H1 (cell line): ENCODE data around the gene PSORS1C1. TPM values are rescaled to one million over a fixed set of nuclear protein-coding genes. Genes with fewer than 3 reads are reported as not detected.

Experiments used
- CTCF ChIA-PET: fragments of 300-600 bp; sonication (Branson Sonifier 250); formaldehyde crosslinking; loops from one replicate; lab custom pipeline; 2021; ENCODE audit not compliant: partially characterized antibody; lab: Charles Lee
- POLR2A ChIA-PET: fragments of 300-600 bp; sonication (Branson Sonifier 250); formaldehyde crosslinking; loops from one replicate; lab custom pipeline; 2021; ENCODE audit warnings: inconsistent platforms; ENCODE audit not compliant: partially characterized antibody; lab: Charles Lee
- DNase-seq, 2 experiments: peaks; one replicate each; pipeline versions ENCODE4 v3.0.0 to v3.0.0-alpha.2; 2010 to 2022; ENCODE audit warnings: low spot score in 2 of 2, low read depth in 1 of 2, mixed read lengths in 1 of 2
- FAIRE-seq: peaks from 2 replicates; lab custom pipeline; 2011; peaks lifted over from hg19 to GRCh38; lab: Jason Lieb, UNC
- H2AFZ ChIP-seq: 2 replicates; pipeline ENCODE4 v1.8.1; 2012; ENCODE audit warnings: low read length, inconsistent platforms
- H2AK5ac ChIP-seq: 2 replicates; pipeline ENCODE4 v1.6.1; 2013; ENCODE audit warnings: low read depth, low read length
- H2BK120ac ChIP-seq: replicated peaks from 2 replicates; pipeline ENCODE3; 2013; ENCODE audit warnings: low read depth, low read length, inconsistent platforms
- H2BK12ac ChIP-seq: 2 replicates; pipeline ENCODE4 v1.6.1; 2013; ENCODE audit warnings: low read depth, low read length
- H2BK15ac ChIP-seq: 2 replicates; pipeline ENCODE4 v1.6.1; 2013; ENCODE audit warnings: low read length
- H2BK20ac ChIP-seq: 2 replicates; pipeline ENCODE4 v1.6.1; 2013; ENCODE audit warnings: low read length
- H2BK5ac ChIP-seq: 2 replicates; pipeline ENCODE4 v1.6.1; 2013; ENCODE audit warnings: low read depth, low read length
- H3K14ac ChIP-seq: 2 replicates; pipeline ENCODE4 v1.6.1; 2013; ENCODE audit warnings: inconsistent platforms; ENCODE audit not compliant: insufficient read length
- H3K18ac ChIP-seq: 2 replicates; pipeline ENCODE4 v1.6.1; 2013; ENCODE audit warnings: low read length; ENCODE audit errors: extremely low read depth
- H3K23ac ChIP-seq: 2 replicates; pipeline ENCODE4 v1.6.1; 2013; ENCODE audit warnings: inconsistent platforms; ENCODE audit not compliant: insufficient read length
- H3K23me2 ChIP-seq: 2 replicates; pipeline ENCODE4 v1.6.1; 2013; ENCODE audit warnings: low read depth, low read length
- H3K27ac ChIP-seq: 2 replicates; pipeline ENCODE4 v1.6.1; 2011; ENCODE audit warnings: low read depth, low read length, inconsistent platforms
- H3K27me3 ChIP-seq, 4 experiments: replicated peaks in 1 of 4; 1 replicate in 1 of 4; 2 replicates in 3 of 4; pipeline versions ENCODE4 v1.6.1 to v1.8.1; 2011 to 2013; ENCODE audit warnings: low read length in 3 of 4, mild to moderate bottlenecking in 3 of 4, inconsistent platforms in 2 of 4, mixed read lengths in 2 of 4, moderate library complexity in 1 of 4; ENCODE audit not compliant: control insufficient read depth in 3 of 4, insufficient read depth in 3 of 4; ENCODE audit errors: extremely low read depth in 1 of 4
- H3K36me3 ChIP-seq, 4 experiments: 2 replicates each; pipeline versions ENCODE4 v1.6.1 to v1.8.1; 2011 to 2013; ENCODE audit warnings: mild to moderate bottlenecking in 4 of 4, low read length in 3 of 4, moderate library complexity in 2 of 4, control low read depth in 1 of 4, inconsistent platforms in 1 of 4; ENCODE audit not compliant: insufficient read depth in 4 of 4, control insufficient read depth in 2 of 4
- H3K4ac ChIP-seq: replicated peaks from 2 replicates; pipeline ENCODE3; 2013; ENCODE audit warnings: low read length, low read depth, mixed read lengths, inconsistent platforms; ENCODE audit not compliant: insufficient read length
- H3K4me1 ChIP-seq, 4 experiments: replicated peaks in 1 of 4; 1 replicate in 1 of 4; 2 replicates in 3 of 4; pipeline versions ENCODE4 v1.6.1 to v1.8.1; 2011 to 2013; ENCODE audit warnings: low read length in 3 of 4, inconsistent platforms in 2 of 4, mixed read lengths in 1 of 4; ENCODE audit not compliant: insufficient read depth in 4 of 4, control insufficient read depth in 3 of 4
- H3K4me2 ChIP-seq, 2 experiments: 2 replicates each; pipeline versions ENCODE4 v1.6.1 to v1.8.1; 2011 to 2013; ENCODE audit warnings: low read depth in 2 of 2, low read length in 2 of 2, control low read depth in 1 of 2, inconsistent platforms in 1 of 2, mild to moderate bottlenecking in 1 of 2; ENCODE audit not compliant: insufficient read depth in 1 of 2
- H3K4me3 ChIP-seq, 4 experiments: fragments of 200-600, 300-600 bp in 1 of 4; sonication (generic), shearing (Covaris generic), sonication (Bioruptor Twin) in 1 of 4; 2 replicates each; pipeline versions ENCODE4 v1.5.1 to v1.8.1; 2011 to 2016; ENCODE audit warnings: low read length in 4 of 4, low read depth in 3 of 4, control low read depth in 2 of 4, inconsistent platforms in 2 of 4, mild to moderate bottlenecking in 2 of 4, mixed read lengths in 1 of 4, moderate library complexity in 1 of 4; ENCODE audit not compliant: insufficient read depth in 2 of 4; ENCODE audit errors: extremely low read depth in 1 of 4
- H3K56ac ChIP-seq: replicated peaks from 2 replicates; pipeline ENCODE3; 2013; ENCODE audit warnings: low read depth, mild to moderate bottlenecking, mixed read lengths, low read length, inconsistent platforms; ENCODE audit not compliant: insufficient read length
- H3K79me1 ChIP-seq: 2 replicates; pipeline ENCODE4 v1.6.1; 2013; ENCODE audit warnings: low read depth, low read length, control low read depth
- H3K79me2 ChIP-seq, 2 experiments: 2 replicates each; pipeline versions ENCODE4 v1.6.1 to v1.8.1; 2012 to 2013; ENCODE audit warnings: low read length in 2 of 2, mild to moderate bottlenecking in 2 of 2, inconsistent platforms in 1 of 2; ENCODE audit not compliant: insufficient read depth in 2 of 2, control insufficient read depth in 1 of 2
- H3K9ac ChIP-seq, 4 experiments: replicated peaks in 1 of 4; 1 replicate in 1 of 4; 2 replicates in 3 of 4; pipeline versions ENCODE4 v1.6.1 to v1.8.1; 2011 to 2013; ENCODE audit warnings: low read depth in 3 of 4, low read length in 3 of 4, control low read depth in 2 of 4, mild to moderate bottlenecking in 2 of 4, moderate library complexity in 2 of 4, inconsistent platforms in 1 of 4; ENCODE audit errors: extremely low read depth in 1 of 4
- H3K9me3 ChIP-seq, 2 experiments: 2 replicates each; pipeline versions ENCODE4 v1.6.1 to v1.8.1; 2012 to 2013; ENCODE audit warnings: mild to moderate bottlenecking in 2 of 2, moderate library complexity in 2 of 2, control low read depth in 1 of 2, inconsistent platforms in 1 of 2, low read depth in 1 of 2, low read length in 1 of 2, mixed read lengths in 1 of 2; ENCODE audit not compliant: insufficient read depth in 2 of 2
- H4K20me1 ChIP-seq, 2 experiments: replicated peaks in 1 of 2; 2 replicates each; pipeline versions ENCODE3 to v1.8.1; 2011 to 2013; ENCODE audit warnings: inconsistent platforms in 2 of 2, low read length in 2 of 2, mild to moderate bottlenecking in 1 of 2; ENCODE audit not compliant: insufficient read depth in 2 of 2, control insufficient read depth in 1 of 2
- H4K5ac ChIP-seq: 2 replicates; pipeline ENCODE4 v1.6.1; 2013; ENCODE audit warnings: low read length, low read depth, mixed read lengths, inconsistent platforms; ENCODE audit not compliant: insufficient read length
- H4K8ac ChIP-seq: 2 replicates; pipeline ENCODE4 v1.8.0; 2013; ENCODE audit warnings: mild to moderate bottlenecking, moderate library complexity, low read length, inconsistent platforms; ENCODE audit not compliant: insufficient read depth; ENCODE audit errors: extremely low read depth
- H4K91ac ChIP-seq: replicated peaks from 2 replicates; pipeline ENCODE3; 2013; ENCODE audit warnings: low read length, mixed read lengths, inconsistent platforms; ENCODE audit not compliant: insufficient read length
- EP300 ChIP-seq, 2 experiments: IDR thresholded peaks; 1 replicate in 1 of 2; 2 replicates in 1 of 2; pipeline ENCODE4 v1.6.1; 2011 to 2012; ENCODE audit warnings: low read depth in 2 of 2, low read length in 2 of 2, mild to moderate bottlenecking in 2 of 2, borderline replicate concordance in 1 of 2, inconsistent platforms in 1 of 2, moderate library complexity in 1 of 2
- HDAC2 ChIP-seq, 2 experiments: fragments of 300-600 bp in 1 of 2; sonication (generic) in 1 of 2; IDR thresholded peaks; 2 replicates each; pipeline ENCODE4 v1.6.1; 2011 to 2012; ENCODE audit warnings: low read depth in 2 of 2, low read length in 2 of 2, mild to moderate bottlenecking in 2 of 2, moderate library complexity in 2 of 2, borderline replicate concordance in 1 of 2, inconsistent platforms in 1 of 2
- HDAC6 ChIP-seq: IDR thresholded peaks from one replicate; pipeline ENCODE4 v1.7.1; 2012; ENCODE audit warnings: low read depth, mild to moderate bottlenecking, inconsistent platforms, low read length, moderate library complexity
- POLR2AphosphoS5 ChIP-seq: IDR thresholded peaks from 2 replicates; pipeline ENCODE4 v1.6.1; 2011; ENCODE audit warnings: low read depth, low read length
- RXRA ChIP-seq: IDR thresholded peaks from 2 replicates; pipeline ENCODE4 v1.6.1; 2011; ENCODE audit warnings: low read depth, mild to moderate bottlenecking, low read length, moderate library complexity; ENCODE audit not compliant: insufficient read depth
- TAF7 ChIP-seq: optimal IDR thresholded peaks from 2 replicates; pipeline ENCODE3; 2011; ENCODE audit warnings: low read depth, mild to moderate bottlenecking, inconsistent platforms, low read length, moderate library complexity, borderline replicate concordance
- TBP ChIP-seq: IDR thresholded peaks from 2 replicates; pipeline ENCODE4 v1.6.1; 2011; ENCODE audit warnings: low read depth, low read length, improper control_type of control experiment
- WGBS, 2 experiments: shearing (Covaris generic) in 1 of 2; methylation state at CpG; one replicate each; pipeline versions ENCODE4 v1.1.6 to v1.1.7; 2013 to 2015; ENCODE audit warnings: low lambda C conversion rate in 2 of 2, mixed read lengths in 2 of 2, inconsistent platforms in 1 of 2, low coverage in 1 of 2, missing lambda C conversion rate in 1 of 2; ENCODE audit not compliant: insufficient replicate concordance in 2 of 2, insufficient coverage in 1 of 2, insufficient read length in 1 of 2; ENCODE audit errors: extremely low coverage in 1 of 2, missing lambda C conversion rate in 1 of 2; 5-methylcytosine and 5-hydroxymethylcytosine counted together
- polyA plus RNA-seq, 7 experiments: library from polyadenylated mRNA; depleted of rRNA in 3 of 7; stranded (reverse) in 5 of 7; unstranded in 2 of 7; fragments of >200 nt in 5 of 7; fragments of 200-250 nt in 2 of 7; gene quantifications; 1 replicate in 5 of 7; 2 replicates in 1 of 7; 4 replicates in 1 of 7; pipeline versions ENCODE4 v1.2.1 to v1.2.3, GENCODE V29; 2011 to 2013; ENCODE audit warnings: missing spikeins in 2 of 7, mixed read lengths in 2 of 7
- total RNA-seq: library from RNA; stranded (reverse); fragmentation: NEBNext Ultra II Directional; extraction: Animal tissue kit (Norgen Biotek cat#: 25700); gene quantifications from 2 replicates; pipeline ENCODE4 v1.2.1, GENCODE V29; 2021

The PSORS1C1 gene
- total and polyA plus RNA-seq, 2 of the 8 experiments (the other 6 are each of a cell fraction or from before 2014, with no cell fraction given): 0.12 to 0.52 TPM

- Histone ChIP-seq H3K4me1 (peaks cover 22 to 43% (median 31%) of the 10 kb centered on the region in 4 experiments), H3K23me2 (peaks cover 11% of the 10 kb centered on the region), H2BK20ac (peak overlapping the region; percentile 88), H4K20me1 (peaks cover 2 to 5% of the 10 kb centered on the region in 2 experiments), H2BK5ac (peak overlapping the region; percentile 100; the same call in 1 of the 2 replicates), H3K79me1 (peaks cover 5% of the 10 kb centered on the region), H2BK15ac (peak overlapping the region; percentile 83; the same call in 1 of the 2 replicates), H3K79me2 (peaks cover 6 to 46% of the 10 kb centered on the region in 2 experiments), H2AK5ac (peak overlapping the region; percentile 97; the same call in 1 of the 2 replicates), H3K27me3 (no peaks in the 10 kb centered on the region), H3K14ac (no peak overlapping the region), H3K4me3 (no peak overlapping the region), H3K9me3 (no peaks in the 10 kb centered on the region), H4K5ac (no peak overlapping the region)
- CTCF ChIA-PET: interaction anchor here (0.6 to 5.9 kb wide), 11 partner anchors 9 to 634 kb away, joined by 3 to 36 read pairs (median 3); no protein-coding TSS in a partner anchor
- no peak for DNase-seq
- TF ChIP-seq TBP: no peak
- no peak for TF ChIP-seq POLR2AphosphoS5
- TF ChIP-seq RXRA: no peak
- no peak for TF ChIP-seq HDAC2 (IDR thresholded peaks at IDR 0.05; ENCODE audit: borderline replicate concordance in 1 of 2, low read depth in 2 of 2, low read length in 2 of 2)
- no peak for TF ChIP-seq HDAC6
- TF ChIP-seq TAF7: no peak
- no peak for TF ChIP-seq EP300 (IDR thresholded peaks at IDR 0.05; ENCODE audit: borderline replicate concordance in 1 of 2, low read depth in 2 of 2, low read length in 2 of 2)
- TF ChIP-seq, all 59 proteins: peak for 0
- Histone ChIP-seq H3K9ac (no peak overlapping the region), H2BK120ac (no peak overlapping the region), H2BK12ac (peak overlapping the region; percentile 70), H2AFZ (no peak overlapping the region), H3K4ac (peak overlapping the region; percentile 6), H4K8ac (no peak overlapping the region), H3K27ac (no peak overlapping the region), H3K18ac (peak overlapping the region; percentile 97; the same call in 1 of the 2 replicates), H3K4me2 (no peak overlapping the region), H3K23ac (no peak overlapping the region), H3K36me3 (no peaks in the 10 kb centered on the region), H4K91ac (peak overlapping the region; percentile 16), H3K56ac (no peak overlapping the region)
- POLR2A ChIA-PET: interaction anchor here (1.4 to 68.5 kb wide), 3 partner anchors 6 to 135 kb away, joined by 4 to 2251 read pairs (median 2251); partner anchors contain the start of genes CCHCR1, CDSN, POU5F1 and PSORS1C1
- FAIRE-seq: no peak
- 75% methylated on average over 5 of the region's 5 CpGs; no CpG with 5 or more reads in 1 of the 2 experiments for WGBS, 2 experiments
Measured at GRCh38 chr6:31174378-31174777, 59.8 kb downstream of the PSORS1C1 start.
